SHP77 treated with DMSO at 0.1 percent for 48 hours (cell line): ENCODE measurements around the gene INPP5A.

Source experiments
- DNase-seq: peaks from one replicate; lab custom pipeline; 2025; lab: John Stamatoyannopoulos, UW

The INPP5A gene

GRCh38 chr10:132705943-132706342 is 168.4 kb downstream of the INPP5A start:
- no peak for DNase-seq

GRCh38 chr10:132706701-132707100 is 169.1 kb downstream of the INPP5A start:
- no peak for DNase-seq

GRCh38 chr10:132707121-132707775 is 169.7 kb downstream of the INPP5A start:
- DNase-seq: no peak

GRCh38 chr10:132707776-132708171 is 170.2 kb downstream of the INPP5A start:
- no peak for DNase-seq

GRCh38 chr10:132708441-132708840 is 170.9 kb downstream of the INPP5A start:
- no peak for DNase-seq

GRCh38 chr10:132708936-132709335 is 171.3 kb downstream of the INPP5A start:
- no peak for DNase-seq

- no peak for DNase-seq
Measured at GRCh38 chr10:132709471-132709951, 171.9 kb downstream of the INPP5A start.

GRCh38 chr10:132710036-132710686 is 172.6 kb downstream of the INPP5A start:
- no peak for DNase-seq

- no peak for DNase-seq
Measured at GRCh38 chr10:132710746-132711612, 173.4 kb downstream of the INPP5A start.

GRCh38 chr10:132711613-132712121 is 174.1 kb downstream of the INPP5A start:
- DNase-seq: no peak

GRCh38 chr10:132712291-132712690 is 174.7 kb downstream of the INPP5A start:
- DNase-seq: no peak

- no peak for DNase-seq
Measured at GRCh38 chr10:132712743-132713142, 175.2 kb downstream of the INPP5A start.

GRCh38 chr10:132713421-132714095 is 176.0 kb downstream of the INPP5A start:
- no peak for DNase-seq

GRCh38 chr10:132714096-132714985 is 176.8 kb downstream of the INPP5A start:
- DNase-seq: no peak

- DNase-seq: no peak
Measured at GRCh38 chr10:132714986-132715775, 177.6 kb downstream of the INPP5A start.

- DNase-seq: no peak
Measured at GRCh38 chr10:132715776-132716680, 178.4 kb downstream of the INPP5A start.

- no peak for DNase-seq
Measured at GRCh38 chr10:132716691-132717490, 179.3 kb downstream of the INPP5A start.

GRCh38 chr10:132721725-132722124 is 184.1 kb downstream of the INPP5A start:
- DNase-seq: no peak
